LNCAP (cell line): ENCODE measurements around the gene RUFY2.

Experiments used
- CTCF ChIP-seq: fragments of 450-650 bp; IDR thresholded peaks from 2 replicates; pipeline ENCODE4 v1.5.1; 2017; ENCODE audit warnings: mild to moderate bottlenecking

RUFY2 gene

GRCh38 chr10:68397005-68397404 lies 10.1 kb downstream of the RUFY2 start:
- no peak for TF ChIP-seq CTCF

GRCh38 chr10:68385740-68386139 lies 21.3 kb downstream of the RUFY2 start:
- TF ChIP-seq CTCF = no peak

- no peak for TF ChIP-seq CTCF
Measured at GRCh38 chr10:68371604-68372003, 35.5 kb downstream of the RUFY2 start.

GRCh38 chr10:68367121-68367520 lies 40.0 kb downstream of the RUFY2 start:
- no peak for TF ChIP-seq CTCF

GRCh38 chr10:68366600-68366999 lies 40.5 kb downstream of the RUFY2 start:
- TF ChIP-seq CTCF = no peak

- TF ChIP-seq CTCF = no peak
Measured at GRCh38 chr10:68365611-68366010, 41.5 kb downstream of the RUFY2 start.

- no peak for TF ChIP-seq CTCF
Measured at GRCh38 chr10:68364101-68364886, 42.8 kb downstream of the RUFY2 start.

- no peak for TF ChIP-seq CTCF
Measured at GRCh38 chr10:68362590-68362989, 44.5 kb downstream of the RUFY2 start.
